ENCODE data around the gene PLA2G4B.

PLA2G4B gene

DNA sequence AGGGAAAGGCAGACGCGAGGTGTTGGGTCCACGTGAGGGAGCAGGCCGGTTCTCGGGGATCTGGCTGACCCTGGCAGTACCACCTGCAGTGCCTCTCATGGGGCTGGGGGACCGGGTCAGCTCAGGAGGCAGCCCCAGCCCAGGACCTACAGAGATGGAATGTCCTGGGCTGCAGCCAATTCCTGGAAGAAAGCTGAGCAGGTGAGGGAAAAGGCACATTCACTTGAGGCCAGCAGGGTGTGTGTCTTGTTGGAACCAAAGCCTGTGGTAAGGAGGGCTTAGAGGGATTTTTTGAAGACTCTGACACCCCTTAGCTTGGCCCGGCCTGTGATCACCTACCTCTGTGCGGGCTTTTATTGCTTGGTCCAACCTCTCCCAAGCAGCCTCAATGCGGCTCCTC, 15.8 kb downstream of the PLA2G4B start:
- TF ChIP-seq, protein P1, sequence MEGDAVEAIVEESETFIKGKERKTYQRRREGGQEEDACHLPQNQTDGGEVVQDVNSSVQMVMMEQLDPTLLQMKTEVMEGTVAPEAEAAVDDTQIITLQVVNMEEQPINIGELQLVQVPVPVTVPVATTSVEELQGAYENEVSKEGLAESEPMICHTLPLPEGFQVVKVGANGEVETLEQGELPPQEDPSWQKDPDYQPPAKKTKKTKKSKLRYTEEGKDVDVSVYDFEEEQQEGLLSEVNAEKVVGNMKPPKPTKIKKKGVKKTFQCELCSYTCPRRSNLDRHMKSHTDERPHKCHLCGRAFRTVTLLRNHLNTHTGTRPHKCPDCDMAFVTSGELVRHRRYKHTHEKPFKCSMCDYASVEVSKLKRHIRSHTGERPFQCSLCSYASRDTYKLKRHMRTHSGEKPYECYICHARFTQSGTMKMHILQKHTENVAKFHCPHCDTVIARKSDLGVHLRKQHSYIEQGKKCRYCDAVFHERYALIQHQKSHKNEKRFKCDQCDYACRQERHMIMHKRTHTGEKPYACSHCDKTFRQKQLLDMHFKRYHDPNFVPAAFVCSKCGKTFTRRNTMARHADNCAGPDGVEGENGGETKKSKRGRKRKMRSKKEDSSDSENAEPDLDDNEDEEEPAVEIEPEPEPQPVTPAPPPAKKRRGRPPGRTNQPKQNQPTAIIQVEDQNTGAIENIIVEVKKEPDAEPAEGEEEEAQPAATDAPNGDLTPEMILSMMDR (IDR thresholded peaks at IDR 0.05; ENCODE audit: insufficient read depth, low read depth, low read length, missing control alignments), result peak; percentile 17

DNA sequence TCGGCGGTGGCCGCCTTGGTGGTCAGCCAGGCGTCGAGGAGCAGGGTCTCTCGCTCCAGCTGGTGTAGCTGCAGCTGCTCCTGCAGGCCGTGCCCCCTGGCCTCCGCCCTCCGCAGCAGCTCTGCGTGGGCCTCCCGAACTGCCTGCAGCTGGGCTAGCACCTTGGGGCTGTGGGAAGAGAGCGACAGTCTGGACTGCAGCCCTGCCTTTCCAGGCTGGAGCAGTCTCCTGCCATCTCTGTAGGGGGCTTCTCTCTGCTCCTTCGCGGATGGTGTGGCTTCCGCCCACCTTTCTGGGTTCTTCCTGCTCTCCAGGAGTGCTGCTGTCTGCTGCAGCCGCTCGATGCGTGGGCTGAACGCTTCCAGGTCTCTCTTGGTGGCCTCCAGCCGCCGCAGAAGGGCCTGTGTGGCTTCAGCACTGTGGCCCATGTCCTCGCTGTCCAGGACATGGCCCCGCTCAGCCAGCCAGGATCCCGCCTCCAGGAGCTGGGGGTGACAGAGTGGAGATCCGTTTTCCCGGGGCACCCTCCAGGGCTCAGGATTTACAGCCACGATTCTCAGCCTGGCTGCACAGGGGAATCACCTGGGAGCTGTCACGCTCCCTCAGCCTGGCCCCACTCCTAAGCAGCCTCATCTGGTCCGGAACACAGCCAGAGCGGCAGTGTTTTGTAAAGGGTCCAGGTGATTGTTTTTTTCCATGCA, 16.8 kb downstream of the PLA2G4B start:
- no peak overlapping the region for H3K4me3 ChIP-seq (ENCODE audit: low read length)
- no peak for DNase-seq (ENCODE audit: low read depth)
- TF ChIP-seq, protein P1 (IDR thresholded peaks at IDR 0.05; ENCODE audit: insufficient read depth, low read depth, low read length, missing control alignments), result no peak

More for the DNA sequence above, 15.8 kb downstream of the PLA2G4B start:
- no peak overlapping the region for H3K4me3 ChIP-seq (ENCODE audit: low read length)
- no peak for DNase-seq (ENCODE audit: low read depth)

DNA sequence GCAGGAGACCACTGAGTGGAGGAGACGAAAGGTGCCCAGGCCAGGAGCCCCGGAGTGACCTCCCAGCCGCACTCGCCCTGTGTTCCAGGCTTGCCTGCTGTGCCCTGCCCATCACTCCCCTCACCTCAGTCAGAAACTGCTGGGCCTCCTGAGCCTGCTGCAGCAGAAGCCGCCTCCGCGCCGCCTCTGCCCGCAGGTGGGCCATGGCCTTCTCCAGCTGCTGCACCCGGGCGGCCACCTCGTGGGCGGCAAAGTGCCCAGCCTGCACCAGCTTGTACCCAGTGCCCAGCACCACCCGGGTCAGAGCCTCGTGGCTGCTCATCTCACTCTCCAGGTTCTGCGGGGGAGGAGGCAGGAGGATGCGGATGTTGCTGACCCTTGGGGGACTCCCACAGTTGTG, 17.6 kb downstream of the PLA2G4B start:
- no peak for DNase-seq (ENCODE audit: low read depth)
- H3K4me3 ChIP-seq (ENCODE audit: low read length), result no peak overlapping the region
- TF ChIP-seq, protein P1 (IDR thresholded peaks at IDR 0.05; ENCODE audit: insufficient read depth, low read depth, low read length, missing control alignments), result no peak

DNA sequence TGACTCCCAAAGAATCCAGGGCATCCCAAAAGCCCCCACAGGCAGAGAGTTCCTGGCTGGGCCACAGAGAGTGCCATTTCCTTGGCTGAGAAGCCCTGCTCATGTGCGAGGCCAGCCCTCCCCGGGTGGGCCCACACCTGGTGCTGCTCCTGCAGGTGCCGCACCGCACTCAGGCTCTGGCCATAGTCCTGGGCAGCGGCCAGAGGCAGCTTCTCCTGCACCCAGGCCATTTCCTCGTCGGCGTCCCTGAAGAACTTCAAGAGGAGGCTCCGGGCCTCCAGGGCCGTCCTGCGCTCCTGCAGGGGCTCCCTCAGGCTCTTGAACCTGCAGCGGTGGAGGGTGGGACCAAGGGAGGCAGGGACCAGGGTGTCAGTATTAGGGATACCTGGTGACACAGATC, 18.1 kb downstream of the PLA2G4B start:
- H3K4me3 ChIP-seq (ENCODE audit: low read length), result no peak overlapping the region
- no peak for DNase-seq (ENCODE audit: low read depth)
- TF ChIP-seq, protein P1 (IDR thresholded peaks at IDR 0.05; ENCODE audit: insufficient read depth, low read depth, low read length, missing control alignments), result no peak

DNA sequence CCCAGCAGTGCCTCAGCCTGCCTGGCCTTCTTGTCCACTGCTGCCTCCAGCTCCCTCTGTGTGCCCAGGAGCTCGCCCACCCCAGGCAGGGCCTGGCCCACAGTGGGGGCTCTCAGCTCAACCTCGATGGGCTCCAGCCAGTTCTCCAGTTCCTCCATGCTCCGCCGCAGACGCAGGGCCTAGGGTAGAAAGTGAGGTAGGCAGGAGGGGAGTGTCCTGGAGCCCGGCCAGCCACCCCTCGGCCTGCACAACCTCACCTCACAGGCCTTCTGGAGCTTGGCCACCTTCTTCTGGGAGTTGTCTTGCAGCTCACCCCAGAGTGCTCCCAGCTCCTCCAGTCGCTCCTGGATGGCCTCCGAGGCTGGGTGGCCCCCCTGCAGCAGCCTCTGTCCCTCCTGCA, 18.7 kb downstream of the PLA2G4B start:
- no peak overlapping the region for H3K4me3 ChIP-seq (ENCODE audit: low read length)
- TF ChIP-seq, protein P1 (IDR thresholded peaks at IDR 0.05; ENCODE audit: insufficient read depth, low read depth, low read length, missing control alignments), result no peak
- DNase-seq (ENCODE audit: low read depth), result no peak

DNA sequence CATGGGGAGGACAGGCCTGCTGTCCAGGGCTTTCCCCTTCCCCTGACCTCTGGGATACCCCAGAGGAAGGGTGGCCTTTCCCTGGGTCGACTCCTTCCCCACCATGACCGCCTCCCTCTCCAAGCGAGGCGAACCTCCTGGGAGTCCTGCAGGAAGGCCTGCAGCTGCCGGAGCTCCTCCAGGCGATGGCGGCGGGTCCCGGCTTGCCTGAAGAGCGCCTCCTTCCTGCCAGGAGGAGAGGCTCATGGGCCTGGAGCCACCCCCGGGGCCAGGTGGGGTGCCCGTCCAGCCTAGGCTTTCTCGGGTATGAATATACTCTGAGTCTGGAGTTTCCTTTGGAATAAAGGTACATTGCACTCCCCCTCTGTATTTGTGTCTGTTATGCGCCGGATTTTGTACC, 20.1 kb downstream of the PLA2G4B start:
- H3K4me3 ChIP-seq (ENCODE audit: low read length), result no peak overlapping the region
- no peak for DNase-seq (ENCODE audit: low read depth)
- TF ChIP-seq, protein P1 (IDR thresholded peaks at IDR 0.05; ENCODE audit: insufficient read depth, low read depth, low read length, missing control alignments), result no peak

All from epithelial cell of esophagus (primary cell).